NB4 (cell line): ENCODE measurements around the gene ABLIM2.
A peak's percentile ranks its signal among the peaks of the same experiment; 100 is the strongest.

Source experiments
- MYC ChIP-seq: IDR thresholded peaks from 2 replicates; pipeline ENCODE4 v1.6.1; 2011; ENCODE audit warnings: low read depth, low read length
- POLR2A ChIP-seq: IDR thresholded peaks from 2 replicates; pipeline ENCODE4 v1.6.1; 2011; ENCODE audit warnings: mild to moderate bottlenecking; ENCODE audit not compliant: insufficient read length; ENCODE audit errors: extremely low read depth
- TF ChIP-seq, protein P1 (sequence below): IDR thresholded peaks from one replicate; pipeline ENCODE4 v1.5.1; 2012; ENCODE audit warnings: low read depth, low read length
- TF ChIP-seq, protein P2 (sequence below): IDR thresholded peaks from 2 replicates; pipeline ENCODE4 v1.6.1; 2011; ENCODE audit warnings: low read depth, low read length

- TF ChIP-seq, protein P1, sequence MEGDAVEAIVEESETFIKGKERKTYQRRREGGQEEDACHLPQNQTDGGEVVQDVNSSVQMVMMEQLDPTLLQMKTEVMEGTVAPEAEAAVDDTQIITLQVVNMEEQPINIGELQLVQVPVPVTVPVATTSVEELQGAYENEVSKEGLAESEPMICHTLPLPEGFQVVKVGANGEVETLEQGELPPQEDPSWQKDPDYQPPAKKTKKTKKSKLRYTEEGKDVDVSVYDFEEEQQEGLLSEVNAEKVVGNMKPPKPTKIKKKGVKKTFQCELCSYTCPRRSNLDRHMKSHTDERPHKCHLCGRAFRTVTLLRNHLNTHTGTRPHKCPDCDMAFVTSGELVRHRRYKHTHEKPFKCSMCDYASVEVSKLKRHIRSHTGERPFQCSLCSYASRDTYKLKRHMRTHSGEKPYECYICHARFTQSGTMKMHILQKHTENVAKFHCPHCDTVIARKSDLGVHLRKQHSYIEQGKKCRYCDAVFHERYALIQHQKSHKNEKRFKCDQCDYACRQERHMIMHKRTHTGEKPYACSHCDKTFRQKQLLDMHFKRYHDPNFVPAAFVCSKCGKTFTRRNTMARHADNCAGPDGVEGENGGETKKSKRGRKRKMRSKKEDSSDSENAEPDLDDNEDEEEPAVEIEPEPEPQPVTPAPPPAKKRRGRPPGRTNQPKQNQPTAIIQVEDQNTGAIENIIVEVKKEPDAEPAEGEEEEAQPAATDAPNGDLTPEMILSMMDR: no peak
- TF ChIP-seq POLR2A (no peak), MYC (peak; percentile 78)
- TF ChIP-seq, protein P2, sequence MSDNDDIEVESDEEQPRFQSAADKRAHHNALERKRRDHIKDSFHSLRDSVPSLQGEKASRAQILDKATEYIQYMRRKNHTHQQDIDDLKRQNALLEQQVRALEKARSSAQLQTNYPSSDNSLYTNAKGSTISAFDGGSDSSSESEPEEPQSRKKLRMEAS: peak; percentile 80
Observed at GRCh38 chr4:8198906-8199593, 40.4 kb upstream of the ABLIM2 start, which contains the start of gene SH3TC1.
